ENCODE data around the gene EXOC6B.

Gene EXOC6B

DNA sequence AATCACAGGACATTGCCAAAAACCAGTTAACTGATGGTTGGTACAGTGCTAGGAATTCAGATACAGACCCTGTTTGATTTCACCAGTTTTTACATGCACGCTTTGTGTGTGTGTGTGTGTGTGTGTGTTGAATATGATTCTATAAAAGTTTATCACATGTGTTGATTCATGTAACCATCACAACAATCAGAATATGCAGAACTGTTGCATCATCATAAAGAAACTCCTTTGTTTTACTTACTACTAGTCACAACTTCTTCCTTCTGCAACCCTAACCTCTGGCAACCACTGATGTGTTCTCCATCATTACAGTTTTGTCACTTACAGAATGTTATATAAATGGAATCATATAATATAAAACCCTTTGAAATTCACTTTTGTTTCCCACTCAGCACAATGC, 533.4 kb downstream of the EXOC6B start:
- Mint-ChIP-seq H3K4me3 (no peak overlapping the region), H3K9me3 (peaks cover 2 to 5% of the 10 kb centered on the region in 2 donors)
- DNase-seq: no peak

GRCh38 chr2:72291059-72291458, 534.8 kb downstream of the EXOC6B start:
- DNase-seq (no peak), ATAC-seq (no peak)
- Mint-ChIP-seq H3K27ac (no peak overlapping the region), H3K9me3 (no peaks in the 10 kb centered on the region), H3K4me3 (no peak overlapping the region), H3K4me1 (no peaks in the 10 kb centered on the region), H3K27me3 (no peaks in the 10 kb centered on the region)

More for the DNA sequence above, 533.4 kb downstream of the EXOC6B start:
- H3K27me3 Mint-ChIP-seq: no peaks in the 10 kb centered on the region
- no peak overlapping the region for H3K27ac Mint-ChIP-seq
- H3K4me1 Mint-ChIP-seq: no peaks in the 10 kb centered on the region
- no peak for ATAC-seq

DNA sequence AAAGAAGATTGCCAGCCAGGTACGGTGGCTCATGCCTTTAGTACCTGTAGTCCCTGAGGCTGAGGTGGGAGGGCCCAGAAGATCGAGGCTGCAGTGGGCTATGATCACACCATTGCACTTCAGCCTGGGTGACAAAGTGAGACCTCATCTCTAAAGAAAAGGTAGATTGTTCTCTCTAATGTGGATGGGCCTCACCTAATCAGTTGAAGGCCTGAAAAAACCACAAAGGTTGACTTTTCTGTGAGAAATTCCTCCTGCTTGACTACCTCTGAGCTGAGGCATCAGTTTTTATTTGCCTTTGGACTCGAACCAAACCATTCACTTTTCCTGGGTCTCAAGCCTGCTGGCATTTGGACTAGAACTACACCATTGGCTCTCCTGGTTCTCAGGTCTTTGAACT, 536.1 kb downstream of the EXOC6B start:
- H3K4me1 Mint-ChIP-seq: no peaks in the 10 kb centered on the region
- H3K27ac Mint-ChIP-seq: no peak overlapping the region
- no peak for DNase-seq
- H3K4me3 Mint-ChIP-seq: no peak overlapping the region
- ATAC-seq: no peak
- H3K27me3 Mint-ChIP-seq: no peaks in the 10 kb centered on the region
- no peaks in the 10 kb centered on the region for H3K9me3 Mint-ChIP-seq

DNA sequence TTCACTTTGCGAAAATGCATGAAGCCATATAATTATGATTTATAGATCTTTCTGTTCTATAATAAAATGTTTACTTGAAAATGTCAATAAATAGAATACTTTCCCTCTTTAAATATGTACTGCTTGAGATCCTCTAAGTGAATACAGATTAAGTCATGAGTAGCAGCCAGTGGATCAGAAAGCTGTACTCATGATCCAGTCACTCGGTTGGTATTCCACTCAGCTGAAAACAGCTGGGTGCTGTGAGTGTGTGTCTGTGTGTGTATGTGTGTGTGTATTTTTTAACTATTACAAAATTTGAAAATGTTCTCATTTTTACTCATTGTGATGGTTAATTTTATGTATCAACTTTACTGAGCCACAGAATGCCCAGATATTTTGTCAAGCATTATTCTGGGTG, 536.5 kb downstream of the EXOC6B start:
- no peak overlapping the region for H3K4me3 Mint-ChIP-seq
- ATAC-seq (no peak), DNase-seq (no peak)
- H3K4me1 Mint-ChIP-seq: no peaks in the 10 kb centered on the region
- H3K27me3 Mint-ChIP-seq: no peaks in the 10 kb centered on the region
- no peak overlapping the region for H3K27ac Mint-ChIP-seq
- H3K9me3 Mint-ChIP-seq: no peaks in the 10 kb centered on the region

GRCh38 chr2:72278046-72278445, 547.8 kb downstream of the EXOC6B start:
- no peak for DNase-seq

GRCh38 chr2:72276876-72277275, 549.0 kb downstream of the EXOC6B start:
- ATAC-seq (no peak), DNase-seq (no peak)
- H3K27ac Mint-ChIP-seq: no peak overlapping the region
- no peak overlapping the region for H3K4me3 Mint-ChIP-seq
- H3K9me3 Mint-ChIP-seq: no peaks in the 10 kb centered on the region
- H3K27me3 Mint-ChIP-seq: no peaks in the 10 kb centered on the region
- no peaks in the 10 kb centered on the region for H3K4me1 Mint-ChIP-seq

More at GRCh38 chr2:72278046-72278445, 547.8 kb downstream of the EXOC6B start:
- Mint-ChIP-seq H3K27me3 (no peaks in the 10 kb centered on the region), H3K27ac (no peak overlapping the region), H3K4me1 (no peaks in the 10 kb centered on the region), H3K4me3 (no peak overlapping the region), H3K9me3 (no peaks in the 10 kb centered on the region)
- no peak for ATAC-seq

DNA sequence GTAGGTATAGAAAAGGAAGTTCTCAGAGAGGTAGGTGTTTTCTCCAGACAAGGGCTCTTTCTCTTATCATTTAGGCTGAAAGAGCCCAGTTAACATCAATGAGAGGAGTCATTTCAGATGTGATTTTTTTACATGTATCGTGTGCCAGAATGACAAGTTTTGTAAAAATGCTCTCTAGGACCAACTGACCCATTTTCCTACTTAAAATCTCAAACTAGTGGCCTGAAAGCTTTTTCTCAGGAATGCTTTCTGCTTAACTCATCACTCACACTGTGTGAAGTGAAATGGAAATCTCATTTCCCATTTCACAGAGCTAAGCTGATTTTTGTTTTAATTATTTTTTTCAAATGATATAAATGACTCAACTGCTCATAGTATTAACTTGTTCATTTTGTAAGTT, 549.5 kb downstream of the EXOC6B start:
- no peak for DNase-seq

DNA sequence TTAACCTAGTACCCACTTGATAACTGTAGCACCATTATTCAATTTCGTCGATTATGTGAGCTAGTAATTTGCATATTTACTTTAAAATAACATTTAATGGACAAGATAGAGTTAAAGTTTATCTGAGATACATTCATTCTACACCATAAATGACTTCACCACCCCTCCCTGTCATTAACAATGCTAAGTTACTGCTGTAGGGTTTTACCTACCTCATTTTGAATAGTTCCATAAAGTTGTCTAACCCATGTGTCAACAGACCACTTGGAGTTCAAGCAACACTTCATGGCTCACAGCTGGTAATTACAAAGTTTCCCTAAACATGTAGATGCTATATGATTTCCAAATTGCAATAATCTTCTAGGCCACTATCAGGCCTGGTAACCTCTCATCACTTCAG, 550.7 kb downstream of the EXOC6B start:
- H3K27ac Mint-ChIP-seq: no peak overlapping the region
- H3K27me3 Mint-ChIP-seq: no peaks in the 10 kb centered on the region
- H3K4me3 Mint-ChIP-seq: no peak overlapping the region
- no peaks in the 10 kb centered on the region for H3K9me3 Mint-ChIP-seq
- DNase-seq (no peak), ATAC-seq (no peak)
- H3K4me1 Mint-ChIP-seq: no peaks in the 10 kb centered on the region

More for the DNA sequence above, 549.5 kb downstream of the EXOC6B start:
- no peaks in the 10 kb centered on the region for H3K9me3 Mint-ChIP-seq
- no peak for ATAC-seq
- H3K4me1 Mint-ChIP-seq: no peaks in the 10 kb centered on the region
- no peak overlapping the region for H3K4me3 Mint-ChIP-seq
- no peak overlapping the region for H3K27ac Mint-ChIP-seq
- no peaks in the 10 kb centered on the region for H3K27me3 Mint-ChIP-seq

GRCh38 chr2:72274380-72274797, 551.4 kb downstream of the EXOC6B start:
- Mint-ChIP-seq H3K27ac (no peak overlapping the region), H3K9me3 (no peaks in the 10 kb centered on the region), H3K4me3 (no peak overlapping the region), H3K27me3 (no peaks in the 10 kb centered on the region), H3K4me1 (no peaks in the 10 kb centered on the region)
- DNase-seq (no peak), ATAC-seq (no peak)

GRCh38 chr2:72273384-72273783, 552.4 kb downstream of the EXOC6B start:
- Mint-ChIP-seq H3K9me3 (no peaks in the 10 kb centered on the region), H3K4me1 (no peaks in the 10 kb centered on the region), H3K4me3 (no peak overlapping the region), H3K27ac (peak overlapping the region in 1 of 2 donors; percentile 56), H3K27me3 (no peaks in the 10 kb centered on the region)
- DNase-seq (no peak), ATAC-seq (no peak)

- Mint-ChIP-seq H3K4me1 (no peaks in the 10 kb centered on the region), H3K9me3 (no peaks in the 10 kb centered on the region), H3K27me3 (no peaks in the 10 kb centered on the region), H3K4me3 (no peak overlapping the region), H3K27ac (no peak overlapping the region)
- DNase-seq (no peak), ATAC-seq (no peak)
Measured at GRCh38 chr2:72271766-72272641, 553.8 kb downstream of the EXOC6B start.

DNA sequence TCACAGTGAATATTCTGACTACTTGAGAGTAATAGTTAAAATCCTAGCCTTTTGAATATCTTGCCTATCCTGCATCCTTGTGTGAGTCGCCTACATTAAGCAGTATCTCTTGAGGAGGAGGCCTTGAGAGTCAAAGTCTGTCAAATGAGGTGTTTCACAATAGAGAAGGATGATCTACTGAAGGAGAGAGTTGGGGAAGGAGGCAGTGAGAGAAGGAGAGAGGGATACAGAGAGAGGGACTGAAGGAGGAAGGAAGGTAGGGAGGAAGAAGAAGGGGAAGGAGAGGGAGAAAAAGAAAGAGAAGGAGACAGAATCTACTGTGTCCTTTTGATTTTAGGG, 554.6 kb downstream of the EXOC6B start:
- H3K4me3 Mint-ChIP-seq: no peak overlapping the region
- DNase-seq (no peak), ATAC-seq (no peak)
- no peaks in the 10 kb centered on the region for H3K27me3 Mint-ChIP-seq
- no peaks in the 10 kb centered on the region for H3K9me3 Mint-ChIP-seq
- no peak overlapping the region for H3K27ac Mint-ChIP-seq
- H3K4me1 Mint-ChIP-seq: no peaks in the 10 kb centered on the region

DNA sequence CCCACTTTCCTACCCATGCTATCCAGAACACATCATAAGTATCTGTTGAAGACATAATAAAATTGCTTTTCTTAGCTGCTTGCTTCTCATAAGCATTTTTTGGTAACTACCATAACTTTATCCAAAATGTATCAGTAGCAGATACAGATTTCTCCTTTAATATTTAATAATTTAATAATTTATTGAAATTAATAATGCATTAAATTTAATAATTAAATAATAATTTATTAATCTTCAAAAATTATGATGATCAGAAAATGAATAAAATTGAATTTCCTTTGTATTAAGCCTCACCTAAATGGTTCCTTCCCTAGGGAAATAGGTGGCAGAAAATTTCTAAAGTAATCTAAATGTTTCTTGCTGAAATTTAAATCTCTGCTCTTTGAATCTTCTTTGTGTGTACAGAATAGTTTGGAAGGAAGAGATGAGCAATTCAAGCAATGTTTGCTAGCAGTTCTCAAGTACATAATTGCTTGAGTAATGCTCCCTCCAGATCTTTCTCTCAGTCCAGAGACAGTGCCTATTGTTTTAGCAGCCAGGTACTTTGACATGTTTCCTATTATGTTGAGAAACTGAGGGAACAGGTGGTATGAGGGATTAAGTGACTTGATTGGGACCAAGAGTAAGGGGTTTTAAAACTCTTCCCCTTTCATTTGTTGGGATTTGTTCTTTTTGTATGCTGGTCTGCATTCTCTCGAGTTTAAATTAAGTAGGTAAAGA, 555.1 kb downstream of the EXOC6B start:
- DNase-seq (no peak), ATAC-seq (no peak)
- H3K27ac Mint-ChIP-seq: no peak overlapping the region
- no peaks in the 10 kb centered on the region for H3K27me3 Mint-ChIP-seq
- no peaks in the 10 kb centered on the region for H3K9me3 Mint-ChIP-seq
- H3K4me1 Mint-ChIP-seq: no peaks in the 10 kb centered on the region
- H3K4me3 Mint-ChIP-seq: no peak overlapping the region

DNA sequence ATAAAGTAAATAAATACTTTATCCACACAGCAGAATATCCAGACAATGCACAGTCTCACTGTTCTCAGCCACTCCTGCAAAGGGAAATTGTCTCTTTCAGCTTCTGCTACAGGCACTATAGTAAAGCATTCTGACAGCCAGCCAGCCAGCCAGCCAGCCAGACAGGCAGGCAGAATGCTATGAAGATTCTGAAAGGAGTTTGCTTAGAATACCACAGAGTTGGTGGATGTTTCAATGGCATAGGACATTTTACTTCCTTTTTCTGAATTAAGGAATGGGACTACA, 562.1 kb downstream of the EXOC6B start:
- H3K27ac Mint-ChIP-seq: no peak overlapping the region
- H3K27me3 Mint-ChIP-seq: no peaks in the 10 kb centered on the region
- DNase-seq (no peak), ATAC-seq (no peak)
- H3K9me3 Mint-ChIP-seq: no peaks in the 10 kb centered on the region
- no peak overlapping the region for H3K4me3 Mint-ChIP-seq
- H3K4me1 Mint-ChIP-seq: no peaks in the 10 kb centered on the region

DNA sequence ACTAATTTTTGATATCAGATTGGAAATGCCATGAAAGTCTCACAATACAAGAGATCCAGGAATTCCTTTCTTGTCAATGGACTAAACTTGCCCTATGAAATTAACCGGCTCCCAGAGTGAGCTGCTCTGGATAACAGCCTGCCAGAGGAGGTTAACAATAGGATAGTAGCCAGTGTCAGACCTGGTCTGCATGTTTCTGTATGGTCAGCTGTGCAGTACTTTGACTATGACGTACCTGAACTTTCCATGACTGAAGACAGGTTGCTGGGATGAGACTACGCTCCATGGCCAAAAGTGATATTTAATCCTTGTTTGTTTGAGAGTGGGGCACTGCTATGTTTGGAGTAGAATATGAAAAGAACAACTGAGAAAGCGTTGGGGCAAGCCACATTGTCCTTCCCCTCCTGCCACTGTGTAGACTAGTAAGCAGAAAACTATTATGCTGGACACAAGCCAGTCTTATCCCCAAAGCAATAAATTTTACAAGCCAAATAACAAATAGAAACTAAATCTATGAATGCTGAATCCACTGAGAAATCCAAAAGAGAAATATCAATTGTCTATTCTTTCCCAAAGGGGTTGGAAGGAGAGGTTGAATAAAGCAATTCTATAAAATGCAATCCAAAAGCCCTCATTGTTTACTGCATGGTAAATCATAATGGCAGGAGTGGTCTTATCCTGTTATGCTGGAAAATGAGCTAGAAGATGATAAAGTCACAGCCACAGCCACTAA, 562.6 kb downstream of the EXOC6B start:
- Mint-ChIP-seq H3K27me3 (no peaks in the 10 kb centered on the region), H3K4me1 (no peaks in the 10 kb centered on the region)
- no peak for ATAC-seq

DNA sequence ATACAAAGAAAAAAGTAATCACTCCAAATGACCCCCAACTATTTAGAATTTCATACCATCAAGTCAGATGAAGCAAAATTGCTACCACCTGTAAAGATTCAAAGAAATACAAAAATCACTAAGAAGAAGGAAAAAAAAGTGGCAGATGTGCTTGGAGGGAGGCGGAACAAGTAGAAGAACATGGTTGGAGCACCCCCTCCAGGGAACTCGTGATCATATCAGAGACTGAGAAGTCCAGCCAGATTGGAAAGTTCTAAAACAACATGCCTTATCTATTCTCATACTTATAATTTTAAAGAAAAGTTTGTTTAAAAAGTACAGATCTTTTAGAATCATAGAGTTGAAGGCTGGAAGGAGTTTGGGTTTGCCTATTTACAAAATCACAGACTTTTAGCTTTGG, 564.8 kb downstream of the EXOC6B start:
- Mint-ChIP-seq H3K4me1 (no peaks in the 10 kb centered on the region), H3K4me3 (no peak overlapping the region), H3K27me3 (no peaks in the 10 kb centered on the region), H3K9me3 (no peaks in the 10 kb centered on the region), H3K27ac (no peak overlapping the region)
- ATAC-seq: no peak
- DNase-seq: no peak

More for the DNA sequence above, 562.6 kb downstream of the EXOC6B start:
- Mint-ChIP-seq H3K9me3 (no peaks in the 10 kb centered on the region), H3K4me3 (no peak overlapping the region), H3K27ac (no peak overlapping the region)
- DNase-seq: no peak

All from stimulated activated naive CD8-positive, alpha-beta T cell treated with anti-CD3 and anti-CD28 coated beads, Interleukin-15, amount 100 ng/mL, for 72 hours (primary cell).